ENCODE results near the gene TBCD.

Gene TBCD

GRCh38 chr17:82826211-82826610 is 74.3 kb downstream of the TBCD start:
- Histone ChIP-seq H3K27me3 (no peaks in the 10 kb centered on the region), H3K4me3 (ENCODE audit: low read depth, low read length) (no peak overlapping the region), H3K9me3 (no peaks in the 10 kb centered on the region), H3K4me1 (peaks cover 7% of the 10 kb centered on the region), H3K36me3 (0 out of 2 replicates have a peak, but pooled peaks cover 4% of the 10 kb centered on the region)
- DNase-seq = no peak
- TF ChIP-seq CTCF (IDR thresholded peaks at IDR 0.05; ENCODE audit: low read depth, low read length) = no peak

- no peak overlapping the region for H3K4me3 ChIP-seq (ENCODE audit: low read depth, low read length)
- TF ChIP-seq CTCF (IDR thresholded peaks at IDR 0.05; ENCODE audit: low read depth, low read length) = no peak
- H3K27me3 ChIP-seq = no peaks in the 10 kb centered on the region
- peaks cover 7% of the 10 kb centered on the region for H3K4me1 ChIP-seq
- H3K9me3 ChIP-seq = no peaks in the 10 kb centered on the region
- DNase-seq = no peak
- H3K36me3 ChIP-seq = 0 out of 2 replicates have a peak, but pooled peaks cover 4% of the 10 kb centered on the region
Measured at GRCh38 chr17:82826956-82827355, 75.1 kb downstream of the TBCD start.

GRCh38 chr17:82828875-82829487 is 77.1 kb downstream of the TBCD start:
- 0 out of 2 replicates have a peak, but pooled peaks cover 4% of the 10 kb centered on the region for H3K36me3 ChIP-seq
- H3K27me3 ChIP-seq = no peaks in the 10 kb centered on the region
- peaks cover 7% of the 10 kb centered on the region for H3K4me1 ChIP-seq
- no peak for TF ChIP-seq CTCF (IDR thresholded peaks at IDR 0.05; ENCODE audit: low read depth, low read length)
- DNase-seq = no peak
- no peak overlapping the region for H3K4me3 ChIP-seq (ENCODE audit: low read depth, low read length)
- no peaks in the 10 kb centered on the region for H3K9me3 ChIP-seq

GRCh38 chr17:82830249-82830661 is 78.4 kb downstream of the TBCD start:
- peak; percentile 97 for DNase-seq
- Histone ChIP-seq H3K27me3 (no peaks in the 10 kb centered on the region), H3K36me3 (0 out of 2 replicates have a peak, but pooled peaks cover 4% of the 10 kb centered on the region), H3K9me3 (no peaks in the 10 kb centered on the region), H3K4me3 (ENCODE audit: low read depth, low read length) (peak overlapping the region; percentile 41), H3K4me1 (peaks cover 7% of the 10 kb centered on the region)
- no peak for TF ChIP-seq CTCF (IDR thresholded peaks at IDR 0.05; ENCODE audit: low read depth, low read length)

GRCh38 chr17:82831041-82831817 is 79.4 kb downstream of the TBCD start:
- Histone ChIP-seq H3K27me3 (no peaks in the 10 kb centered on the region), H3K36me3 (0 out of 2 replicates have a peak, but pooled peaks cover 4% of the 10 kb centered on the region), H3K4me1 (peaks cover 7% of the 10 kb centered on the region), H3K9me3 (no peaks in the 10 kb centered on the region), H3K4me3 (ENCODE audit: low read depth, low read length) (no peak overlapping the region)
- no peak for TF ChIP-seq CTCF (IDR thresholded peaks at IDR 0.05; ENCODE audit: low read depth, low read length)
- DNase-seq = no peak

GRCh38 chr17:82831818-82832200 is 79.9 kb downstream of the TBCD start:
- Histone ChIP-seq H3K27me3 (no peaks in the 10 kb centered on the region), H3K4me1 (peaks cover 7% of the 10 kb centered on the region), H3K36me3 (0 out of 2 replicates have a peak, but pooled peaks cover 4% of the 10 kb centered on the region), H3K9me3 (no peaks in the 10 kb centered on the region), H3K4me3 (ENCODE audit: low read depth, low read length) (no peak overlapping the region)
- no peak for TF ChIP-seq CTCF (IDR thresholded peaks at IDR 0.05; ENCODE audit: low read depth, low read length)
- no peak for DNase-seq
